CD4-positive, CD25-positive, alpha-beta regulatory T cell (primary cell): ENCODE measurements around the gene DDX1. TPM values are rescaled to one million over a fixed set of nuclear protein-coding genes. Genes with fewer than 3 reads are reported as not detected.

Experiments
- ATAC-seq, 2 donors: fragments of 150-1000 bp; cut with Tn5 transposase; one replicate each; pipeline ENCODE4 v1.10.0; 2021; ENCODE audit warnings: low read depth in 2 of 2, moderate number of reproducible peaks in 2 of 2, moderate library complexity in 1 of 2
- DNase-seq, 3 donors: peaks; one replicate each; pipeline versions ENCODE4 v3.0.0 to v3.0.0-alpha.2; 2012 to 2022; ENCODE audit warnings: mixed read lengths in 1 of 3
- H3K27ac ChIP-seq: one replicate; pipeline ENCODE4 v1.7.0; 2013; ENCODE audit warnings: mild to moderate bottlenecking, low read length; ENCODE audit not compliant: insufficient read depth, poor library complexity, severe bottlenecking
- H3K27me3 ChIP-seq: one replicate; pipeline ENCODE4 v1.7.0; 2013; ENCODE audit warnings: low read length; ENCODE audit not compliant: control insufficient read depth, insufficient read depth
- H3K36me3 ChIP-seq: one replicate; pipeline ENCODE4 v1.7.0; 2013; ENCODE audit warnings: mild to moderate bottlenecking, low read length, moderate library complexity; ENCODE audit not compliant: control insufficient read depth, insufficient read depth
- H3K4me1 ChIP-seq: 2 replicates; pipeline ENCODE4 v1.7.0; 2013; ENCODE audit warnings: mild to moderate bottlenecking, low read length; ENCODE audit not compliant: insufficient read depth, control insufficient read depth, poor library complexity, severe bottlenecking
- H3K4me3 ChIP-seq: one replicate; pipeline ENCODE4 v1.7.0; 2013; ENCODE audit warnings: low read depth, mild to moderate bottlenecking, low read length, moderate library complexity
- H3K9me3 ChIP-seq, 2 experiments: 1 replicate in 1 of 2; 2 replicates in 1 of 2; pipeline ENCODE4 v1.7.0; 2013; ENCODE audit warnings: low read length in 2 of 2, mild to moderate bottlenecking in 1 of 2, moderate library complexity in 1 of 2; ENCODE audit not compliant: control insufficient read depth in 2 of 2
- H3K27ac Mint-ChIP-seq, 3 donors: one replicate each; pipeline ENCODE4 v1.8.0; 2020 to 2022; ENCODE audit warnings: mild to moderate bottlenecking in 3 of 3, mixed read lengths in 3 of 3, moderate library complexity in 2 of 3
- H3K27me3 Mint-ChIP-seq: one replicate; pipeline ENCODE4 v1.8.0; 2022; ENCODE audit warnings: mild to moderate bottlenecking, mixed read lengths
- H3K36me3 Mint-ChIP-seq: one replicate; pipeline ENCODE4 v1.8.0; 2020; ENCODE audit warnings: mixed read lengths
- H3K4me1 Mint-ChIP-seq, 4 donors: one replicate each; pipeline ENCODE4 v1.8.0; 2020 to 2022; ENCODE audit warnings: mixed read lengths in 4 of 4, mild to moderate bottlenecking in 1 of 4
- H3K4me3 Mint-ChIP-seq, 4 donors: one replicate each; pipeline ENCODE4 v1.8.0; 2020 to 2022; ENCODE audit warnings: mild to moderate bottlenecking in 4 of 4, mixed read lengths in 4 of 4, moderate library complexity in 3 of 4
- H3K9me3 Mint-ChIP-seq, 7 donors: one replicate each; pipeline ENCODE4 v1.8.0; 2020 to 2022; ENCODE audit warnings: mixed read lengths in 7 of 7, mild to moderate bottlenecking in 3 of 7, moderate library complexity in 2 of 7
- polyA plus RNA-seq, 4 donors: library from polyadenylated mRNA; unstranded; fragments of 300-500 nt; fragmentation: Illumina TruSeq; gene quantifications; one replicate each; pipeline ENCODE4 v1.2.3, GENCODE V29; 2021
- total RNA-seq: library from RNA; stranded (reverse); gene quantifications from one replicate; pipeline ENCODE4 v1.2.3, GENCODE V29; 2022

DDX1 gene
- total and polyA plus RNA-seq, 5 donors from 2014 or later: 34.2 to 48.6 (median 41.7) TPM

GRCh38 chr2:15601681-15602080 is 10.0 kb downstream of the DDX1 start:
- Mint-ChIP-seq H3K27me3 (no peaks in the 10 kb centered on the region), H3K4me1 (peaks cover 0 to 20% (median 6%) of the 10 kb centered on the region in 4 donors), H3K27ac (no peak overlapping the region), H3K9me3 (no peaks in the 10 kb centered on the region), H3K4me3 (no peak overlapping the region), H3K36me3 (peaks cover 67% of the 10 kb centered on the region)
- H3K27me3 ChIP-seq: no peaks in the 10 kb centered on the region
- peaks cover 92% of the 10 kb centered on the region for H3K36me3 ChIP-seq
- DNase-seq (no peak), ATAC-seq (no peak)
- H3K4me1 ChIP-seq: no peaks in the 10 kb centered on the region
- no peak overlapping the region for H3K27ac ChIP-seq
- H3K9me3 ChIP-seq: no peaks in the 10 kb centered on the region
- no peak overlapping the region for H3K4me3 ChIP-seq

GRCh38 chr2:15602393-15602792 is 10.7 kb downstream of the DDX1 start:
- Mint-ChIP-seq H3K27ac (no peak overlapping the region), H3K4me1 (peaks cover 0 to 13% (median 4%) of the 10 kb centered on the region in 4 donors), H3K27me3 (no peaks in the 10 kb centered on the region), H3K36me3 (peaks cover 67% of the 10 kb centered on the region), H3K9me3 (no peaks in the 10 kb centered on the region), H3K4me3 (no peak overlapping the region)
- DNase-seq: no peak
- H3K9me3 ChIP-seq: no peaks in the 10 kb centered on the region
- no peaks in the 10 kb centered on the region for H3K4me1 ChIP-seq
- ATAC-seq: no peak
- no peaks in the 10 kb centered on the region for H3K27me3 ChIP-seq
- H3K27ac ChIP-seq: no peak overlapping the region
- H3K4me3 ChIP-seq: no peak overlapping the region
- H3K36me3 ChIP-seq: peaks cover 92% of the 10 kb centered on the region

GRCh38 chr2:15603044-15603765 is 11.5 kb downstream of the DDX1 start:
- Mint-ChIP-seq H3K27me3 (no peaks in the 10 kb centered on the region), H3K36me3 (peaks cover 71% of the 10 kb centered on the region), H3K4me1 (peaks cover 0 to 12% (median 5%) of the 10 kb centered on the region in 4 donors), H3K9me3 (no peaks in the 10 kb centered on the region), H3K4me3 (no peak overlapping the region), H3K27ac (no peak overlapping the region)
- no peaks in the 10 kb centered on the region for H3K4me1 ChIP-seq
- no peak overlapping the region for H3K27ac ChIP-seq
- H3K36me3 ChIP-seq: peaks cover 92% of the 10 kb centered on the region
- no peak for ATAC-seq
- H3K4me3 ChIP-seq: no peak overlapping the region
- no peak for DNase-seq
- H3K27me3 ChIP-seq: no peaks in the 10 kb centered on the region
- H3K9me3 ChIP-seq: no peaks in the 10 kb centered on the region

- H3K9me3 Mint-ChIP-seq: no peaks in the 10 kb centered on the region
- no peak overlapping the region for H3K27ac Mint-ChIP-seq
- Histone ChIP-seq H3K4me1 (no peaks in the 10 kb centered on the region), H3K27ac (no peak overlapping the region), H3K4me3 (no peak overlapping the region), H3K27me3 (no peaks in the 10 kb centered on the region), H3K9me3 (no peaks in the 10 kb centered on the region), H3K36me3 (peaks cover 94% of the 10 kb centered on the region)
- H3K36me3 Mint-ChIP-seq: peaks cover 67% of the 10 kb centered on the region
- H3K4me1 Mint-ChIP-seq: peaks cover 0 to 5% (median 5%) of the 10 kb centered on the region in 4 donors
- no peaks in the 10 kb centered on the region for H3K27me3 Mint-ChIP-seq
- H3K4me3 Mint-ChIP-seq: no peak overlapping the region
- ATAC-seq (no peak), DNase-seq (no peak)
These were observed 12.3 kb downstream of the DDX1 start for GRCh38 chr2:15603948-15604347.

GRCh38 chr2:15605721-15606120 is 14.1 kb downstream of the DDX1 start:
- DNase-seq: no peak
- Mint-ChIP-seq H3K9me3 (no peaks in the 10 kb centered on the region), H3K27me3 (no peaks in the 10 kb centered on the region), H3K4me3 (no peak overlapping the region), H3K36me3 (peaks cover 76% of the 10 kb centered on the region), H3K4me1 (peaks cover 0 to 5% (median 4%) of the 10 kb centered on the region in 4 donors), H3K27ac (peak overlapping the region in 2 of 3 donors; percentile 16 to 69)
- H3K4me1 ChIP-seq: no peaks in the 10 kb centered on the region
- no peak for ATAC-seq
- peaks cover 98% of the 10 kb centered on the region for H3K36me3 ChIP-seq
- no peaks in the 10 kb centered on the region for H3K9me3 ChIP-seq
- H3K27ac ChIP-seq: no peak overlapping the region
- H3K4me3 ChIP-seq: no peak overlapping the region
- H3K27me3 ChIP-seq: no peaks in the 10 kb centered on the region

DNA sequence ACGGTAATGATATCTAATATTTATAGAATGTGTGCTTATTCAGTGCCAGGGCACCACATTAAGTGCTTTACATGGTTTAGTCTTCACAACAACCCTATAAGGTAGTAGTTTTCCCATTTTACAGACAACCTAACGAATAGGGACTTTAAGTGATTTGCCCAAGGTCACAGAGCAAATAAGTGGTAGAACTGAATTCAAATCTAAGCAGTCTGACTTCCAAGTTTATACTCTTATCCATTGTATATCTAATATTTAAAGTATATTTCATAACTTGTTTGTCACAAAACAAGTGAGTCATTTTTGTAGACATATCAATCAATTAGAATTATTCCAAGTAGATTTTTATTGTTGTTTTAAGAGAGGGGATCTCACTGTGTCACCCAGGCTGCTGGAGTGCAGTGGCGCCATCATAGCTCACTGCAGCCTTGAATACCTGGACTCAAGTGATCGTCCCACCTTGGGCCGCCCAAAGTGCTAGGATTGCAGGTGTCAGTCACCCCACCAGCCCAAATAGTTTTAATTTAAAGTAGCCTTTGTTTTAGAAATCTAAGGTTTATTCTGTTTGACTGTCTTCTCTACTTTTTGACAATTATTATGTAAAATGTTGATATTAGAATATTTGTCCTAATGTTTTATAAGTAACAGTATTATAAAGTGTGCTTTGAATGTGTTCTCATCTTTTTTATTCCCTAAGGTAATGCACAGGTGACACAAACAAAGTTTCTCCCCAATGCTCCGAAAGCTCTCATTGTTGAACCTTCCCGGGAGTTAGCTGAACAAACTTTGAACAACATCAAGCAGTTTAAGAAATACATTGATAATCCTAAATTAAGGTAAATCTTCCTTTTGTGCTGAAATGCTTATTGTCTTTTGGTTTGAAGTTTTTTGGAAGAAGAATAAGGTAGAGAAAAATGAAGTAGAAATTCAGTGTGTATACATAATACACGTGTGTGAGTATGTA is 15.1 kb downstream of the DDX1 start:
- Histone ChIP-seq H3K9me3 (no peaks in the 10 kb centered on the region), H3K27ac (no peak overlapping the region), H3K27me3 (no peaks in the 10 kb centered on the region), H3K4me3 (no peak overlapping the region), H3K36me3 (peaks cover 88% of the 10 kb centered on the region), H3K4me1 (no peaks in the 10 kb centered on the region)
- DNase-seq (no peak), ATAC-seq (no peak)
- H3K27me3 Mint-ChIP-seq: no peaks in the 10 kb centered on the region
- peaks cover 0 to 5% (median 3%) of the 10 kb centered on the region in 4 donors for H3K4me1 Mint-ChIP-seq
- H3K4me3 Mint-ChIP-seq: no peak overlapping the region
- no peak overlapping the region for H3K27ac Mint-ChIP-seq
- H3K9me3 Mint-ChIP-seq: no peaks in the 10 kb centered on the region
- peaks cover 68% of the 10 kb centered on the region for H3K36me3 Mint-ChIP-seq

- peaks cover 58% of the 10 kb centered on the region for H3K36me3 Mint-ChIP-seq
- H3K36me3 ChIP-seq: peaks cover 78% of the 10 kb centered on the region
- H3K27ac Mint-ChIP-seq: no peak overlapping the region
These were observed 16.2 kb downstream of the DDX1 start for GRCh38 chr2:15607709-15608391.

More at GRCh38 chr2:15607709-15608391, 16.2 kb downstream of the DDX1 start:
- Histone ChIP-seq H3K27me3 (no peaks in the 10 kb centered on the region), H3K9me3 (no peaks in the 10 kb centered on the region), H3K4me1 (no peaks in the 10 kb centered on the region), H3K4me3 (no peak overlapping the region), H3K27ac (no peak overlapping the region)
- DNase-seq (no peak), ATAC-seq (no peak)
- Mint-ChIP-seq H3K4me1 (peaks cover 0 to 5% (median 2%) of the 10 kb centered on the region in 4 donors), H3K27me3 (no peaks in the 10 kb centered on the region), H3K9me3 (no peaks in the 10 kb centered on the region), H3K4me3 (no peak overlapping the region)
